ENCODE measurements around the gene NLRC5. TPM values are rescaled to one million over a fixed set of nuclear protein-coding genes. Genes with fewer than 3 reads are reported as not detected.

Gene NLRC5
- total RNA-seq, 1 donor from 2014 or later, result 114 TPM

- intact Hi-C loops (cut with DNase I), result no loop called here
- no peaks in the 10 kb centered on the region for H3K4me1 ChIP-seq
- H3K27ac ChIP-seq, result no peak overlapping the region
- H3K9me3 ChIP-seq, result no peaks in the 10 kb centered on the region
- no peak overlapping the region for H3K4me3 ChIP-seq
- peaks cover 0 to 9% of the 10 kb centered on the region in 2 donors for H3K36me3 ChIP-seq
- DNase-seq (ENCODE audit: extremely low spot score in 2 of 2), result no peak
- H3K27me3 ChIP-seq, result no peaks in the 10 kb centered on the region
- TF ChIP-seq CTCF (IDR thresholded peaks at IDR 0.05), result no peak
- TF ChIP-seq POLR2A (IDR thresholded peaks at IDR 0.05), result no peak
- no peak for TF ChIP-seq POLR2AphosphoS5 (IDR thresholded peaks at IDR 0.05; ENCODE audit: insufficient read depth in 1 of 2, low read depth in 1 of 2)
Observed at GRCh38 chr16:57013229-57013628, 23.9 kb downstream of the NLRC5 start.

DNA sequence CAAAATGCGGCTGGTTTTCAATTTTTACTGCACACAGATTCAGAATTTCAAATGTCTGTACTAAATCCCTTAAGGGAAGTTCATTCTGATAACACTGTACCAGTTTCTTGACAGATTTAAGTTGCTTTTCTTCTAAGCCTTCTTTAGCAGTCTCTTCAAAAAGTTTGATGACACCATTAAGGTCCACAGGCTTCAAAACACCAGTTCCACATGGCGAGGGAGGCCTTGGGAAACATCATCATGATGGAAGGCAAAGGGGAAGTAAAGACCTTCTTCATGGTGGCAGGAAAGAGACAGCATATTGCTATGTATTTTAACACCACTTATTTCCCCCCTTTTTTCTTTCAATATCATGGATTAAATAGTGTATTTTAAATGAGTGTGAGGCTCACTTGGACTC, 24.5 kb downstream of the NLRC5 start:
- Histone ChIP-seq H3K27ac (no peak overlapping the region), H3K36me3 (peaks cover 0 to 14% of the 10 kb centered on the region in 2 donors), H3K4me1 (no peaks in the 10 kb centered on the region), H3K27me3 (no peaks in the 10 kb centered on the region), H3K9me3 (no peaks in the 10 kb centered on the region), H3K4me3 (no peak overlapping the region)
- TF ChIP-seq CTCF (IDR thresholded peaks at IDR 0.05) (no peak), POLR2AphosphoS5 (IDR thresholded peaks at IDR 0.05; ENCODE audit: insufficient read depth in 1 of 2, low read depth in 1 of 2) (no peak), POLR2A (IDR thresholded peaks at IDR 0.05) (no peak)
- DNase-seq (ENCODE audit: extremely low spot score in 2 of 2), result no peak
- intact Hi-C loops (cut with DNase I), result no loop called here

DNA sequence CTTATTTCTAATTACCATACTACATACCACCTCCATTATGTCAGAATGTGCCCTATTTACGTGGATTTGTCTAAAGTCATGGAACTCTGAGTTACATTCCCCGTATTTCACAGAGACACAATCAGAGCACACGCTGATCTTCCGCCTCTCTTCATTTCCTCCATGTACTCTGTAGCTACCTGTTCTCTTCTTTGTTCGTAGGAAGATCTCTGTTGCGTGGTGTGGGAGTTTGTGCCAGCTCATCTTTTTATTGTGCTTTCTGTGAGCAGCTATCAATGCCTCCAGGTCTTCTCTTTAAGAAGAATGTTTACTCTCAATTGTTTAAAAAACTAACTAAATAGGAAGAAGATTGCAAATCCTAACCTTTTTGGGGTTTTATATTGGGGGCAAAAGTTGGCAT, 26.9 kb downstream of the NLRC5 start:
- no peaks in the 10 kb centered on the region for H3K4me1 ChIP-seq
- no peak overlapping the region for H3K4me3 ChIP-seq
- DNase-seq (ENCODE audit: extremely low spot score in 2 of 2), result no peak
- H3K36me3 ChIP-seq, result peaks cover 0 to 32% of the 10 kb centered on the region in 2 donors
- no peaks in the 10 kb centered on the region for H3K9me3 ChIP-seq
- no peaks in the 10 kb centered on the region for H3K27me3 ChIP-seq
- no peak overlapping the region for H3K27ac ChIP-seq
- TF ChIP-seq CTCF (IDR thresholded peaks at IDR 0.05) (no peak), POLR2A (IDR thresholded peaks at IDR 0.05) (no peak), POLR2AphosphoS5 (IDR thresholded peaks at IDR 0.05; ENCODE audit: insufficient read depth in 1 of 2, low read depth in 1 of 2) (no peak)
- intact Hi-C loops (cut with DNase I), result no loop called here

- no peak overlapping the region for H3K27ac ChIP-seq
- H3K27me3 ChIP-seq, result no peaks in the 10 kb centered on the region
- intact Hi-C loops (cut with DNase I), result no loop called here
- H3K9me3 ChIP-seq, result no peaks in the 10 kb centered on the region
- DNase-seq (ENCODE audit: extremely low spot score in 2 of 2), result no peak
- peaks cover 0 to 36% of the 10 kb centered on the region in 2 donors for H3K36me3 ChIP-seq
- H3K4me3 ChIP-seq, result no peak overlapping the region
- no peak for TF ChIP-seq CTCF (IDR thresholded peaks at IDR 0.05)
- TF ChIP-seq POLR2A (IDR thresholded peaks at IDR 0.05), result no peak
- no peaks in the 10 kb centered on the region for H3K4me1 ChIP-seq
Observed at GRCh38 chr16:57016831-57017230, 27.5 kb downstream of the NLRC5 start.

DNA sequence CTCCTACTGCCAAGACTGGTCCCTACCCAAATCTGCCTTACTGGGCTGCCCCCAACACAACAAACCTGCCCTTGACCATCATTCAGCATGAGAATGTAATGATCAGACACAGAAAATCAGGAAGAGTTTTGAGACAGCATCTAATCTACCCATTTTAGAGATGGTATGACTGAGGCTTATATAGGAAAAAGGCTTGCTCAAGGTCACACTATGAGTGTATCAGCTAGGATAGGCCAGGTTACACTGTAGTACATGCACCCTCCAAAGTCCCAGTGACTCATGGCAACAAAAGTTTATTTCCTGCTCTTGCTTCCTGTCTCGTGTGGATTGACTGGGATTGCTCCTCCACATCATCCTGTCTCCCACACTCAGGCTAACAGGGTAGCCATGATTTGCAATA, 27.9 kb downstream of the NLRC5 start:
- no peaks in the 10 kb centered on the region for H3K4me1 ChIP-seq
- DNase-seq (ENCODE audit: extremely low spot score in 2 of 2), result no peak
- intact Hi-C loops (cut with DNase I), result no loop called here
- TF ChIP-seq CTCF (IDR thresholded peaks at IDR 0.05) (no peak), POLR2AphosphoS5 (IDR thresholded peaks at IDR 0.05; ENCODE audit: insufficient read depth in 1 of 2, low read depth in 1 of 2) (no peak), POLR2A (IDR thresholded peaks at IDR 0.05) (no peak)
- no peaks in the 10 kb centered on the region for H3K9me3 ChIP-seq
- H3K27ac ChIP-seq, result no peak overlapping the region
- peaks cover 0 to 41% of the 10 kb centered on the region in 2 donors for H3K36me3 ChIP-seq
- no peaks in the 10 kb centered on the region for H3K27me3 ChIP-seq
- no peak overlapping the region for H3K4me3 ChIP-seq

Data from vagina (tissue), 2 donors.